Endothelial cell (in vitro differentiated cells): ENCODE data around the gene CACFD1. TPM values are rescaled to one million over a fixed set of nuclear protein-coding genes. Genes with fewer than 3 reads are reported as not detected.
A peak's percentile ranks its signal among the peaks of the same experiment; 100 is the strongest.

ENCODE experiments used
- DNase-seq: peaks from one replicate; pipeline ENCODE4 v3.0.0; 2021; ENCODE audit warnings: low spot score
- H3K27ac Mint-ChIP-seq: one replicate; pipeline ENCODE4 v1.8.0; 2021; ENCODE audit warnings: mixed read lengths, inconsistent platforms; ENCODE audit not compliant: unreplicated experiment
- H3K27me3 Mint-ChIP-seq: one replicate; pipeline ENCODE4 v1.8.0; 2021; ENCODE audit warnings: mild to moderate bottlenecking, moderate library complexity, mixed read lengths, inconsistent platforms; ENCODE audit not compliant: unreplicated experiment
- H3K36me3 Mint-ChIP-seq: one replicate; pipeline ENCODE4 v1.8.0; 2021; ENCODE audit warnings: mild to moderate bottlenecking, low read depth, mixed read lengths, inconsistent platforms; ENCODE audit not compliant: unreplicated experiment
- H3K4me1 Mint-ChIP-seq: one replicate; pipeline ENCODE4 v1.8.0; 2021; ENCODE audit warnings: mild to moderate bottlenecking, mixed read lengths, inconsistent platforms; ENCODE audit not compliant: unreplicated experiment
- H3K4me3 Mint-ChIP-seq: one replicate; pipeline ENCODE4 v1.8.0; 2021; ENCODE audit warnings: mild to moderate bottlenecking, mixed read lengths, inconsistent platforms; ENCODE audit not compliant: unreplicated experiment
- H3K9me3 Mint-ChIP-seq: one replicate; pipeline ENCODE4 v1.8.0; 2021; ENCODE audit warnings: mixed read lengths, inconsistent platforms; ENCODE audit not compliant: unreplicated experiment
- CTCF ChIP-seq: fragments of 200-600 bp; sonication (generic); IDR thresholded peaks from one replicate; pipeline ENCODE4 v1.5.0; 2021; ENCODE audit warnings: antibody characterized with exemption; ENCODE audit not compliant: unreplicated experiment
- total RNA-seq: library from RNA; stranded (reverse); fragmentation: NEBNext Ultra II Directional; extraction: Animal tissue kit (Norgen Biotek cat#: 25700); gene quantifications from one replicate; pipeline ENCODE4 v1.2.1, GENCODE V29; 2021; ENCODE audit not compliant: unreplicated experiment

Gene CACFD1
- total RNA-seq, 1 donor from 2014 or later, result 34.3 TPM

- H3K4me3 Mint-ChIP-seq, result no peak overlapping the region
- no peak for TF ChIP-seq CTCF
- peaks cover 3% of the 10 kb centered on the region for H3K4me1 Mint-ChIP-seq
- H3K27ac Mint-ChIP-seq, result no peak overlapping the region
- no peak for DNase-seq
- H3K9me3 Mint-ChIP-seq, result no peaks in the 10 kb centered on the region
- peaks cover under 1% of the 10 kb centered on the region for H3K27me3 Mint-ChIP-seq
- H3K36me3 Mint-ChIP-seq, result peaks cover 4% of the 10 kb centered on the region
Measured at GRCh38 chr9:133487331-133487725, 27.6 kb downstream of the CACFD1 start.

- DNase-seq, result no peak
- no peak overlapping the region for H3K4me3 Mint-ChIP-seq
- peaks cover 3% of the 10 kb centered on the region for H3K27me3 Mint-ChIP-seq
- H3K4me1 Mint-ChIP-seq, result peaks cover 3% of the 10 kb centered on the region
- TF ChIP-seq CTCF, result no peak
- no peak overlapping the region for H3K27ac Mint-ChIP-seq
- no peaks in the 10 kb centered on the region for H3K9me3 Mint-ChIP-seq
- H3K36me3 Mint-ChIP-seq, result peaks cover 4% of the 10 kb centered on the region
Measured at GRCh38 chr9:133488686-133489252, 29.0 kb downstream of the CACFD1 start.

DNA sequence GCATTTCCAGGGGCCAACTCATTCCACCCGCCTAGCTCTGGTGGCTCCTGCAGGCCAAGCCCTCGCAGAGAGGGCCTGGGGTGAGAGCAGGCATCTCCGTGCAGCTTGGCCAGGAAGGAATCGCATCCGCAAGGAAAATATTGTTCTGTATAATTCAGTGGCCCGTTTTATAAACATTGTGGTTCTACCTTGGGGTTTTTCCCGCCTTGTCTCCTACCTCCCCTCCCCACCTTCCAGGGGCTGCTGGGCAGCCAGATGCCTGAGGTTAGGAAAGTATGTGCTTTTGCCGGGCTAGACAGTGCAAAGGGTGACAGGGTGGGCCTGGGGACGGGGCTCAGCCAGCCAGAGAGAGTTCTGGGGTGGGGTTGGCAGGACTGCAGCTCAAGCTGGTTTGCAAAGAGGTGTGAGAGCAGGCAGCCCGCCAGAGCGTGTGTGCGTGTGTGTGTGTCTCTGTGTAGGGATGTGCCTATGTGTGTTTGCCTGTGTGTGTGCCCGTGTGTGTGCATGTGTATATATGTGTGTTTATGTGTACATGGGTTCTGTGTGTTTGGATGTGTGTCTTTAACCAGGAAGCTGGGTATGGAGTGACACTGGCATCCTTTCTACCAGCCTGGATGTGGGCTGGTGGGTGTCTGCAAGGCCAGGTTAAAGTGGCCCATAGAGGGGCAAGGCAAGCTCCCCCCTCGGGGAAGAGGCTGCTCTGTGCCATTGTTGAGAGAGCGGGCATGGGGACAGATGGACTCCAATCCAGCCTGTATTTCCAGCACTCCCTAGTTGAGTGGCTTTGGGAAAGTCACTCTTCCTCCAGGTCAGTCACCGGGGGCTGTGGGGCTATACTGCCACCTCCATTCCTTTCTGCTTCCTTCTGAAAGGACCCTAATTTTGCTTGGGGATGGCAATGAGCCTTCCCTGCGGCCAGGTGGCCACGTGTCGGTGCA lies 29.7 kb downstream of the CACFD1 start:
- Mint-ChIP-seq H3K4me3 (peak overlapping the region; percentile 47), H3K27me3 (peaks cover 3% of the 10 kb centered on the region), H3K9me3 (no peaks in the 10 kb centered on the region), H3K4me1 (peaks cover 3% of the 10 kb centered on the region), H3K36me3 (peaks cover 4% of the 10 kb centered on the region), H3K27ac (no peak overlapping the region)
- no peak for DNase-seq
- TF ChIP-seq CTCF, result no peak

DNA sequence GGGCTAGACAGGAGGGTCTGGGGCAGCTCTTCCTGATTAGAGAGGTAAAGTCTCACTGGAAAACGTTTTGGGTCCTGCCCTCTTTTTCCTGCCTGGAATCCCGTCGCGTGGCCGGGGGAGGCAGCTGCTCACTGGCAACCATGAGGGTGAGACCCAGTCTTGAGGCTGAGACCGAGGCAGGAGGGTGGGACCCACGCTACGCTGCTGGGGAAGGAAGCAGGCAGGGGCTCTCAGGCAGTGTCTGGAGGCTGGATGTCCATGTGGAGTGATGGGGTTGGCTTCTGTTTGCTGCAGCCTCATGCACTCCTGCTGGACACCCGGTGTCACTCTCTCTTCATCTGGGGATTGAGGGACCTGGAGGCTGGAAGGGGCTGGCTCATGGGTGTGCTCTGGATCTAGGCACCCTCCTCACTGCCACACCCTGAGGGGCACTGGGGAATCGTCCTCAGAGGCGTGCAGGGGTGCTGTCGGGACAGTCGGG lies 30.5 kb downstream of the CACFD1 start:
- no peak overlapping the region for H3K4me3 Mint-ChIP-seq
- no peak for DNase-seq
- H3K27ac Mint-ChIP-seq, result no peak overlapping the region
- peaks cover 4% of the 10 kb centered on the region for H3K36me3 Mint-ChIP-seq
- TF ChIP-seq CTCF, result no peak
- peaks cover 3% of the 10 kb centered on the region for H3K4me1 Mint-ChIP-seq
- H3K27me3 Mint-ChIP-seq, result peaks cover 3% of the 10 kb centered on the region
- no peaks in the 10 kb centered on the region for H3K9me3 Mint-ChIP-seq
